HepG2 (cell line): ENCODE results near the gene RGP1. TPM values are rescaled to one million over a fixed set of nuclear protein-coding genes. Genes with fewer than 3 reads are reported as not detected.

Source experiments
- HNF4A ChIP-seq: sonication (generic); formaldehyde crosslinking; IDR thresholded peaks from 2 replicates; pipeline ENCODE4 v1.4.0; 2020; ENCODE audit warnings: missing genetic modification reagents
- KDM1A ChIP-seq: IDR thresholded peaks from 2 replicates; pipeline ENCODE4 v1.6.1; 2016; ENCODE audit warnings: missing compliant biosample characterization
- KLF11 ChIP-seq: IDR thresholded peaks from 2 replicates; pipeline ENCODE4 v1.6.1; 2016; ENCODE audit warnings: missing compliant biosample characterization
- PITX1 ChIP-seq: sonication (generic); formaldehyde crosslinking; IDR thresholded peaks from 2 replicates; pipeline ENCODE4 v1.5.1; 2020; ENCODE audit warnings: mild to moderate bottlenecking, missing genetic modification reagents
- PTBP1 ChIP-seq: fragments of 200-400 bp; formaldehyde crosslinking; IDR thresholded peaks from 2 replicates; pipeline ENCODE4 v1.6.1; 2018; ENCODE audit warnings: low read length, low read depth; ENCODE audit not compliant: poor library complexity, severe bottlenecking
- RARG ChIP-seq: sonication (generic); formaldehyde crosslinking; IDR thresholded peaks from 2 replicates; pipeline ENCODE4 v1.4.0; 2020; ENCODE audit warnings: low read depth, mild to moderate bottlenecking, missing genetic modification reagents
- THAP11 ChIP-seq: IDR thresholded peaks from 2 replicates; pipeline ENCODE4 v1.6.1; 2016; ENCODE audit warnings: missing biosample characterization, missing genetic modification reagents
- TMF1 ChIP-seq: sonication (generic); formaldehyde crosslinking; IDR thresholded peaks from 2 replicates; pipeline ENCODE4 v1.8.1; 2022; ENCODE audit warnings: low read depth, missing genetic modification reagents
- ZFY ChIP-seq: sonication (generic); formaldehyde crosslinking; IDR thresholded peaks from 2 replicates; pipeline ENCODE4 v1.4.0; 2020; ENCODE audit warnings: missing genetic modification reagents
- ZNF282 ChIP-seq: fragments of 450-650 bp; IDR thresholded peaks from 2 replicates; pipeline ENCODE4 v1.6.1; 2018; ENCODE audit not compliant: partially characterized antibody
- ZNF430 ChIP-seq: sonication (generic); formaldehyde crosslinking; IDR thresholded peaks from 2 replicates; pipeline ENCODE4 v1.9.0; 2021; ENCODE audit warnings: mild to moderate bottlenecking, missing genetic modification reagents
- ZNF530 ChIP-seq: sonication (generic); formaldehyde crosslinking; IDR thresholded peaks from 2 replicates; pipeline ENCODE4 v1.5.0; 2020; ENCODE audit warnings: low read depth, mild to moderate bottlenecking, missing genetic modification reagents
- ZNF558 ChIP-seq: sonication (generic); formaldehyde crosslinking; IDR thresholded peaks from 2 replicates; pipeline ENCODE4 v1.9.0; 2022; ENCODE audit warnings: mild to moderate bottlenecking, missing genetic modification reagents, borderline replicate concordance
- ZNF816 ChIP-seq: sonication (generic); formaldehyde crosslinking; IDR thresholded peaks from 2 replicates; pipeline ENCODE4 v1.8.0; 2022; ENCODE audit warnings: missing genetic modification reagents, mild to moderate bottlenecking, borderline replicate concordance
- polyA plus RNA-seq, 8 experiments: library from polyadenylated mRNA; depleted of rRNA in 3 of 8; stranded (reverse) in 7 of 8; unstranded in 1 of 8; fragments of >200 nt; fragmentation: Illumina TruSeq in 4 of 8; extraction: Trizol in 4 of 8; gene quantifications; 2 replicates each; pipeline versions ENCODE4 v1.2.1 to v1.2.3, GENCODE V29; 2011 to 2016; ENCODE audit warnings: low read depth in 4 of 8, missing spikeins in 1 of 8, mixed read lengths in 1 of 8; ENCODE audit not compliant: insufficient read depth in 1 of 8
- total RNA-seq, 5 experiments: library from RNA; depleted of rRNA; stranded (reverse); fragments of >200 nt; fragmentation: Illumina TruSeq; extraction: Trizol; gene quantifications; 2 replicates each; pipeline ENCODE4 v1.2.3, GENCODE V29; 2016; ENCODE audit warnings: low read depth in 1 of 5
- TF ChIP-seq, protein P1 (sequence below): sonication (generic); formaldehyde crosslinking; IDR thresholded peaks from 2 replicates; pipeline ENCODE4 v1.5.1; 2020; ENCODE audit warnings: mild to moderate bottlenecking, moderate library complexity, missing genetic modification reagents
- TF ChIP-seq, protein P2 (sequence below): sonication (generic); formaldehyde crosslinking; IDR thresholded peaks from 2 replicates; pipeline ENCODE4 v1.8.0; 2022; ENCODE audit warnings: missing genetic modification reagents, mild to moderate bottlenecking, inconsistent platforms, borderline replicate concordance
- TF ChIP-seq, protein P3 (sequence below): IDR thresholded peaks from 2 replicates; pipeline ENCODE4 v1.6.1; 2016; ENCODE audit warnings: missing genetic modification reagents, missing compliant biosample characterization
- TF ChIP-seq, protein P4 (sequence below): sonication (generic); formaldehyde crosslinking; IDR thresholded peaks from 2 replicates; pipeline ENCODE4 v1.4.0; 2020; ENCODE audit warnings: missing genetic modification reagents
- TF ChIP-seq, protein P5 (sequence below): sonication (generic); formaldehyde crosslinking; IDR thresholded peaks from 2 replicates; pipeline ENCODE4 v1.8.0; 2022; ENCODE audit warnings: mild to moderate bottlenecking, missing genetic modification reagents, moderate library complexity
- TF ChIP-seq, protein P6 (sequence below): sonication (generic); formaldehyde crosslinking; IDR thresholded peaks from 2 replicates; pipeline ENCODE4 v1.4.0; 2020; ENCODE audit warnings: missing genetic modification reagents

Gene RGP1
- total and polyA plus RNA-seq, 2 of the 13 experiments (the other 11 are each of a cell fraction or from before 2014, with no cell fraction given), result 12.7 to 21.0 TPM

DNA sequence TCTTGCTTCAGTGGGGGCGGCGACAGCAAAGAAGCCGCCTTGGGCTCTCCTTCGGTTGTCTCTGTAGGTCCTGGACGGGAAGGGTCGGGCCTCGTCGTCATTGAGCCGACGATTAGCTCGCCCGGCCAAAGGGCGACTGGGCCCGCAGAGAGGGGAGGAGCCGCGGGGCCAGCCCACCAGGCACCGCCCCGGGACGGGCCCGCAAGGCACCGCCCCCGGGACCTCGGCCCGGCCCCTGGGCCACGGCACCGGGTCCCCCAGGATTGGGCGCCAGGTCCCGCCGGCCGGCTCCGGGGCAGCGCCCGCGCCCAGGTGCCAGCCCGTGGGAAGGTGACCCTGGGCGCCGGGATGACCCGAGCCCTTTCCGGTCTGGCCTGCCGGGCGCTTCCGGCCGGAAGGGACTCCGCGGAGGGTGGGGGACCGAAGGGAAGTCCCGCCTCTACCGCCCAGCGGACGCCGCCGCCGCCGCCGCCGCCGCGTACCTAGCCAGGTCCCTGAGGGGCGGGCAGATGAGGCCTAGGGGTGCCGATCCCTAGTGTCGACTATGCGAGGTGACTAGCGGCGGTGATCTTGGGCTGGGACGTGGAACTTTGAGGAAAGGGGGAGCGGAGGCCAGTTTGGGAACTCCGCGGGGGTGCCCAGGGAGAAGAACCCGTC, at the start of gene RGP1, which contains the start of gene GBA2 (continued):
- TF ChIP-seq, protein P1, sequence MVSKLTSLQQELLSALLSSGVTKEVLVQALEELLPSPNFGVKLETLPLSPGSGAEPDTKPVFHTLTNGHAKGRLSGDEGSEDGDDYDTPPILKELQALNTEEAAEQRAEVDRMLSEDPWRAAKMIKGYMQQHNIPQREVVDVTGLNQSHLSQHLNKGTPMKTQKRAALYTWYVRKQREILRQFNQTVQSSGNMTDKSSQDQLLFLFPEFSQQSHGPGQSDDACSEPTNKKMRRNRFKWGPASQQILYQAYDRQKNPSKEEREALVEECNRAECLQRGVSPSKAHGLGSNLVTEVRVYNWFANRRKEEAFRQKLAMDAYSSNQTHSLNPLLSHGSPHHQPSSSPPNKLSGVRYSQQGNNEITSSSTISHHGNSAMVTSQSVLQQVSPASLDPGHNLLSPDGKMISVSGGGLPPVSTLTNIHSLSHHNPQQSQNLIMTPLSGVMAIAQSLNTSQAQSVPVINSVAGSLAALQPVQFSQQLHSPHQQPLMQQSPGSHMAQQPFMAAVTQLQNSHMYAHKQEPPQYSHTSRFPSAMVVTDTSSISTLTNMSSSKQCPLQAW (CRISPR knock-in tag), result peak; percentile 45; the same call in 1 of the 2 replicates
- TF ChIP-seq ZFY, result peak; percentile 90
- TF ChIP-seq TMF1, result 0 out of 2 replicates have a peak, but pooled peaks have one; percentile 54
- no peak for TF ChIP-seq ZNF282
- TF ChIP-seq THAP11 (CRISPR knock-in tag), result peak; percentile 92
- TF ChIP-seq ZNF430 (CRISPR knock-in tag), result no peak
- TF ChIP-seq ZNF558 (CRISPR knock-in tag), result no peak
- TF ChIP-seq PTBP1, result no peak
- TF ChIP-seq, protein P2, sequence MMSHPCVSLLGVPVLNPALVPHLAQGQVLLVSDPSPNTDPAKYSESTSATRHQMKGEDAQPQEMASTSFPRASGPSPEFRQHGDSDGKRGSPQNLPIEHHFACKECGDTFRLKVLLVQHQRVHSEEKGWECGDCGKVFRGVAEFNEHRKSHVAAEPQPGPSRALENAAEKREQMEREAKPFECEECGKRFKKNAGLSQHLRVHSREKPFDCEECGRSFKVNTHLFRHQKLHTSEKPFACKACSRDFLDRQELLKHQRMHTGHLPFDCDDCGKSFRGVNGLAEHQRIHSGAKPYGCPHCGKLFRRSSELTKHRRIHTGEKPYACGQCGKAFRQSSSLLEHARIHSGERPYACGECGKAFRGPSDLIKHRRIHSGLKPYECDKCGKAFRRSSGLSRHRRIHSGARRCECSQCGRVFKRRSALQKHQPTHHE (CRISPR knock-in tag), result no peak
- no peak for TF ChIP-seq KLF11 (CRISPR knock-in tag)
- TF ChIP-seq KDM1A (CRISPR knock-in tag), result no peak
- TF ChIP-seq PITX1 (CRISPR knock-in tag), result no peak
- no peak for TF ChIP-seq ZNF530 (CRISPR knock-in tag)
- no peak for TF ChIP-seq ZNF816
- TF ChIP-seq, protein P3, sequence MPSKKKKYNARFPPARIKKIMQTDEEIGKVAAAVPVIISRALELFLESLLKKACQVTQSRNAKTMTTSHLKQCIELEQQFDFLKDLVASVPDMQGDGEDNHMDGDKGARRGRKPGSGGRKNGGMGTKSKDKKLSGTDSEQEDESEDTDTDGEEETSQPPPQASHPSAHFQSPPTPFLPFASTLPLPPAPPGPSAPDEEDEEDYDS (CRISPR knock-in tag), result no peak; the same call in 1 of the 2 replicates
- TF ChIP-seq RARG (CRISPR knock-in tag), result no peak
- no peak; the same call in 1 of the 2 replicates for TF ChIP-seq HNF4A (CRISPR knock-in tag)
- TF ChIP-seq, protein P4, sequence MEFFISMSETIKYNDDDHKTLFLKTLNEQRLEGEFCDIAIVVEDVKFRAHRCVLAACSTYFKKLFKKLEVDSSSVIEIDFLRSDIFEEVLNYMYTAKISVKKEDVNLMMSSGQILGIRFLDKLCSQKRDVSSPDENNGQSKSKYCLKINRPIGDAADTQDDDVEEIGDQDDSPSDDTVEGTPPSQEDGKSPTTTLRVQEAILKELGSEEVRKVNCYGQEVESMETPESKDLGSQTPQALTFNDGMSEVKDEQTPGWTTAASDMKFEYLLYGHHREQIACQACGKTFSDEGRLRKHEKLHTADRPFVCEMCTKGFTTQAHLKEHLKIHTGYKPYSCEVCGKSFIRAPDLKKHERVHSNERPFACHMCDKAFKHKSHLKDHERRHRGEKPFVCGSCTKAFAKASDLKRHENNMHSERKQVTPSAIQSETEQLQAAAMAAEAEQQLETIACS (CRISPR knock-in tag), result no peak
- TF ChIP-seq, protein P5, sequence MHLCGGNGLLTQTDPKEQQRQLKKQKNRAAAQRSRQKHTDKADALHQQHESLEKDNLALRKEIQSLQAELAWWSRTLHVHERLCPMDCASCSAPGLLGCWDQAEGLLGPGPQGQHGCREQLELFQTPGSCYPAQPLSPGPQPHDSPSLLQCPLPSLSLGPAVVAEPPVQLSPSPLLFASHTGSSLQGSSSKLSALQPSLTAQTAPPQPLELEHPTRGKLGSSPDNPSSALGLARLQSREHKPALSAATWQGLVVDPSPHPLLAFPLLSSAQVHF (CRISPR knock-in tag), result no peak
- TF ChIP-seq, protein P6, sequence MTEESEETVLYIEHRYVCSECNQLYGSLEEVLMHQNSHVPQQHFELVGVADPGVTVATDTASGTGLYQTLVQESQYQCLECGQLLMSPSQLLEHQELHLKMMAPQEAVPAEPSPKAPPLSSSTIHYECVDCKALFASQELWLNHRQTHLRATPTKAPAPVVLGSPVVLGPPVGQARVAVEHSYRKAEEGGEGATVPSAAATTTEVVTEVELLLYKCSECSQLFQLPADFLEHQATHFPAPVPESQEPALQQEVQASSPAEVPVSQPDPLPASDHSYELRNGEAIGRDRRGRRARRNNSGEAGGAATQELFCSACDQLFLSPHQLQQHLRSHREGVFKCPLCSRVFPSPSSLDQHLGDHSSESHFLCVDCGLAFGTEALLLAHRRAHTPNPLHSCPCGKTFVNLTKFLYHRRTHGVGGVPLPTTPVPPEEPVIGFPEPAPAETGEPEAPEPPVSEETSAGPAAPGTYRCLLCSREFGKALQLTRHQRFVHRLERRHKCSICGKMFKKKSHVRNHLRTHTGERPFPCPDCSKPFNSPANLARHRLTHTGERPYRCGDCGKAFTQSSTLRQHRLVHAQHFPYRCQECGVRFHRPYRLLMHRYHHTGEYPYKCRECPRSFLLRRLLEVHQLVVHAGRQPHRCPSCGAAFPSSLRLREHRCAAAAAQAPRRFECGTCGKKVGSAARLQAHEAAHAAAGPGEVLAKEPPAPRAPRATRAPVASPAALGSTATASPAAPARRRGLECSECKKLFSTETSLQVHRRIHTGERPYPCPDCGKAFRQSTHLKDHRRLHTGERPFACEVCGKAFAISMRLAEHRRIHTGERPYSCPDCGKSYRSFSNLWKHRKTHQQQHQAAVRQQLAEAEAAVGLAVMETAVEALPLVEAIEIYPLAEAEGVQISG (CRISPR knock-in tag), result peak; percentile 96
